Kidney epithelial cell (primary cell): ENCODE results near the gene RAPGEF1. TPM values are rescaled to one million over a fixed set of nuclear protein-coding genes. Genes with fewer than 3 reads are reported as not detected.

Source experiments
- DNase-seq: peaks from one replicate; pipeline ENCODE4 v3.0.0-alpha.2; 2010; ENCODE audit warnings: low read depth
- H3K27me3 ChIP-seq: 2 replicates; pipeline ENCODE4 v1.6.0; 2011; ENCODE audit warnings: low read length; ENCODE audit not compliant: control insufficient read depth, insufficient read depth
- H3K36me3 ChIP-seq: 2 replicates; pipeline ENCODE4 v1.5.1; 2011; ENCODE audit warnings: low read length; ENCODE audit not compliant: control insufficient read depth, insufficient read depth
- H3K4me3 ChIP-seq: 2 replicates; pipeline ENCODE4 v1.5.1; 2011; ENCODE audit warnings: low read depth, mild to moderate bottlenecking, control low read depth, low read length
- CTCF ChIP-seq: IDR thresholded peaks from 2 replicates; pipeline ENCODE4 v1.5.1; 2011; ENCODE audit warnings: mild to moderate bottlenecking, moderate library complexity, low read length, control low read depth, inconsistent platforms; ENCODE audit not compliant: insufficient read depth, poor library complexity, severe bottlenecking
- total RNA-seq: library from RNA; depleted of rRNA; stranded (reverse); fragments of >200 nt; gene quantifications from 2 replicates; pipeline ENCODE4 v1.2.3, GENCODE V29; 2015

The RAPGEF1 gene
- total RNA-seq, 1 donor from 2014 or later: 43.5 TPM

- Histone ChIP-seq H3K36me3 (no peaks in the 10 kb centered on the region), H3K27me3 (no peaks in the 10 kb centered on the region), H3K4me3 (no peak overlapping the region)
- DNase-seq: no peak
- no peak for TF ChIP-seq CTCF
These were observed 154.5 kb downstream of the RAPGEF1 start for GRCh38 chr9:131585375-131585774.

- DNase-seq: no peak
- Histone ChIP-seq H3K4me3 (no peak overlapping the region), H3K27me3 (no peaks in the 10 kb centered on the region), H3K36me3 (no peaks in the 10 kb centered on the region)
- no peak for TF ChIP-seq CTCF
These were observed 155.0 kb downstream of the RAPGEF1 start for GRCh38 chr9:131584858-131585257.

GRCh38 chr9:131583836-131584555, 155.9 kb downstream of the RAPGEF1 start:
- H3K36me3 ChIP-seq: no peaks in the 10 kb centered on the region
- no peak overlapping the region for H3K4me3 ChIP-seq
- no peak for TF ChIP-seq CTCF
- DNase-seq: no peak
- H3K27me3 ChIP-seq: no peaks in the 10 kb centered on the region

GRCh38 chr9:131583337-131583645, 156.6 kb downstream of the RAPGEF1 start:
- no peak for TF ChIP-seq CTCF
- Histone ChIP-seq H3K27me3 (no peaks in the 10 kb centered on the region), H3K4me3 (no peak overlapping the region), H3K36me3 (no peaks in the 10 kb centered on the region)
- no peak for DNase-seq

- no peak for TF ChIP-seq CTCF
- DNase-seq: no peak
- Histone ChIP-seq H3K4me3 (no peak overlapping the region), H3K36me3 (no peaks in the 10 kb centered on the region), H3K27me3 (no peaks in the 10 kb centered on the region)
These were observed 157.2 kb downstream of the RAPGEF1 start for GRCh38 chr9:131582466-131583336.
